Measurements from ENCODE around the gene CCL25. TPM values are rescaled to one million over a fixed set of nuclear protein-coding genes. Genes with fewer than 3 reads are reported as not detected.

Gene CCL25
- polyA plus RNA-seq, 1 donor, result 1,345 TPM

- no peak for DNase-seq
- no CpG with 5 or more reads among the region's 7 CpGs for WGBS (ENCODE audit: insufficient coverage, low lambda C conversion rate)
- peaks cover 15% of the 10 kb centered on the region for H3K4me1 ChIP-seq (ENCODE audit: control insufficient read depth, insufficient read depth, low read length)
- no peak overlapping the region for H3K27ac ChIP-seq (ENCODE audit: low read length)
- H3K36me3 ChIP-seq (ENCODE audit: control insufficient read depth, insufficient read depth, low read length), result no peaks in the 10 kb centered on the region
- H3K27me3 ChIP-seq (ENCODE audit: control insufficient read depth, insufficient read depth, low read length), result no peaks in the 10 kb centered on the region
- no peak overlapping the region for H3K4me3 ChIP-seq (ENCODE audit: low read length)
- H3K9me3 ChIP-seq (ENCODE audit: control insufficient read depth, low read depth, low read length), result no peaks in the 10 kb centered on the region
Observed at GRCh38 chr19:8041531-8041931, 11.0 kb upstream of the CCL25 start.

GRCh38 chr19:8042900-8043299 is 9.7 kb upstream of the CCL25 start:
- H3K4me3 ChIP-seq (ENCODE audit: low read length), result no peak overlapping the region
- peaks cover 13% of the 10 kb centered on the region for H3K4me1 ChIP-seq (ENCODE audit: control insufficient read depth, insufficient read depth, low read length)
- H3K36me3 ChIP-seq (ENCODE audit: control insufficient read depth, insufficient read depth, low read length), result no peaks in the 10 kb centered on the region
- no peak overlapping the region for H3K27ac ChIP-seq (ENCODE audit: low read length)
- no peaks in the 10 kb centered on the region for H3K27me3 ChIP-seq (ENCODE audit: control insufficient read depth, insufficient read depth, low read length)
- no CpG with 5 or more reads among the region's 9 CpGs for WGBS (ENCODE audit: insufficient coverage, low lambda C conversion rate)
- no peak for DNase-seq
- no peaks in the 10 kb centered on the region for H3K9me3 ChIP-seq (ENCODE audit: control insufficient read depth, low read depth, low read length)

- Histone ChIP-seq H3K27me3 (ENCODE audit: control insufficient read depth, insufficient read depth, low read length) (no peaks in the 10 kb centered on the region), H3K4me1 (ENCODE audit: control insufficient read depth, insufficient read depth, low read length) (peaks cover 13% of the 10 kb centered on the region), H3K9me3 (ENCODE audit: control insufficient read depth, low read depth, low read length) (no peaks in the 10 kb centered on the region), H3K27ac (ENCODE audit: low read length) (no peak overlapping the region), H3K36me3 (ENCODE audit: control insufficient read depth, insufficient read depth, low read length) (no peaks in the 10 kb centered on the region), H3K4me3 (ENCODE audit: low read length) (no peak overlapping the region)
- 90% methylated on average over 2 of the region's 10 CpGs for WGBS (ENCODE audit: insufficient coverage, low lambda C conversion rate)
- no peak for DNase-seq
Observed at GRCh38 chr19:8044018-8044417, 8.5 kb upstream of the CCL25 start.

- WGBS (ENCODE audit: insufficient coverage, low lambda C conversion rate), result no CpG with 5 or more reads among the region's 10 CpGs
- peaks cover 15% of the 10 kb centered on the region for H3K4me1 ChIP-seq (ENCODE audit: control insufficient read depth, insufficient read depth, low read length)
- peak in 1 of 2 donors; percentile 60 for DNase-seq
- no peak overlapping the region for H3K27ac ChIP-seq (ENCODE audit: low read length)
- peaks cover 3% of the 10 kb centered on the region for H3K9me3 ChIP-seq (ENCODE audit: control insufficient read depth, low read depth, low read length)
- H3K27me3 ChIP-seq (ENCODE audit: control insufficient read depth, insufficient read depth, low read length), result no peaks in the 10 kb centered on the region
- no peaks in the 10 kb centered on the region for H3K36me3 ChIP-seq (ENCODE audit: control insufficient read depth, insufficient read depth, low read length)
- no peak overlapping the region for H3K4me3 ChIP-seq (ENCODE audit: low read length)
Observed at GRCh38 chr19:8045872-8046568, 6.5 kb upstream of the CCL25 start.

- Histone ChIP-seq H3K4me3 (ENCODE audit: low read length) (no peak overlapping the region), H3K36me3 (ENCODE audit: control insufficient read depth, insufficient read depth, low read length) (no peaks in the 10 kb centered on the region), H3K27ac (ENCODE audit: low read length) (no peak overlapping the region), H3K4me1 (ENCODE audit: control insufficient read depth, insufficient read depth, low read length) (peaks cover 13% of the 10 kb centered on the region), H3K27me3 (ENCODE audit: control insufficient read depth, insufficient read depth, low read length) (no peaks in the 10 kb centered on the region), H3K9me3 (ENCODE audit: control insufficient read depth, low read depth, low read length) (peaks cover 3% of the 10 kb centered on the region)
- no peak for DNase-seq
- 60% methylated on average over 1 of the region's 3 CpGs for WGBS (ENCODE audit: insufficient coverage, low lambda C conversion rate)
Observed at GRCh38 chr19:8046569-8047165, 5.9 kb upstream of the CCL25 start.

- Histone ChIP-seq H3K4me3 (ENCODE audit: low read length) (peak overlapping the region; percentile 82), H3K36me3 (ENCODE audit: control insufficient read depth, insufficient read depth, low read length) (no peaks in the 10 kb centered on the region), H3K27me3 (ENCODE audit: control insufficient read depth, insufficient read depth, low read length) (no peaks in the 10 kb centered on the region), H3K4me1 (ENCODE audit: control insufficient read depth, insufficient read depth, low read length) (peaks cover 37% of the 10 kb centered on the region), H3K27ac (ENCODE audit: low read length) (peak overlapping the region; percentile 78), H3K9me3 (ENCODE audit: control insufficient read depth, low read depth, low read length) (peaks cover 3% of the 10 kb centered on the region)
- no CpG with 5 or more reads among the region's 49 CpGs for WGBS (ENCODE audit: insufficient coverage, low lambda C conversion rate)
- DNase-seq, result peak; percentile 99
Observed at GRCh38 chr19:8050274-8051096, 2.1 kb upstream of the CCL25 start.

GRCh38 chr19:8054169-8054568 is 1.6 kb downstream of the CCL25 start:
- Histone ChIP-seq H3K27me3 (ENCODE audit: control insufficient read depth, insufficient read depth, low read length) (no peaks in the 10 kb centered on the region), H3K36me3 (ENCODE audit: control insufficient read depth, insufficient read depth, low read length) (peaks cover 6% of the 10 kb centered on the region), H3K27ac (ENCODE audit: low read length) (peak overlapping the region; percentile 92), H3K4me3 (ENCODE audit: low read length) (peak overlapping the region; percentile 57), H3K4me1 (ENCODE audit: control insufficient read depth, insufficient read depth, low read length) (peaks cover 33% of the 10 kb centered on the region), H3K9me3 (ENCODE audit: control insufficient read depth, low read depth, low read length) (peaks cover 3% of the 10 kb centered on the region)
- DNase-seq, result peak; percentile 71 to 90
- no CpG with 5 or more reads among the region's 9 CpGs for WGBS (ENCODE audit: insufficient coverage, low lambda C conversion rate)

- Histone ChIP-seq H3K36me3 (ENCODE audit: control insufficient read depth, insufficient read depth, low read length) (peaks cover 15% of the 10 kb centered on the region), H3K9me3 (ENCODE audit: control insufficient read depth, low read depth, low read length) (no peaks in the 10 kb centered on the region), H3K27ac (ENCODE audit: low read length) (no peak overlapping the region), H3K27me3 (ENCODE audit: control insufficient read depth, insufficient read depth, low read length) (no peaks in the 10 kb centered on the region), H3K4me1 (ENCODE audit: control insufficient read depth, insufficient read depth, low read length) (peaks cover 25% of the 10 kb centered on the region), H3K4me3 (ENCODE audit: low read length) (no peak overlapping the region)
- WGBS (ENCODE audit: insufficient coverage, low lambda C conversion rate), result 100% methylated on average over 1 of the region's 4 CpGs
- no peak for DNase-seq
Observed at GRCh38 chr19:8056533-8056932, 4.0 kb downstream of the CCL25 start.

GRCh38 chr19:8057545-8058270 is 5.1 kb downstream of the CCL25 start:
- peaks cover 14% of the 10 kb centered on the region for H3K4me1 ChIP-seq (ENCODE audit: control insufficient read depth, insufficient read depth, low read length)
- H3K4me3 ChIP-seq (ENCODE audit: low read length), result no peak overlapping the region
- peaks cover 21% of the 10 kb centered on the region for H3K36me3 ChIP-seq (ENCODE audit: control insufficient read depth, insufficient read depth, low read length)
- no CpG with 5 or more reads among the region's 7 CpGs for WGBS (ENCODE audit: insufficient coverage, low lambda C conversion rate)
- H3K9me3 ChIP-seq (ENCODE audit: control insufficient read depth, low read depth, low read length), result no peaks in the 10 kb centered on the region
- H3K27ac ChIP-seq (ENCODE audit: low read length), result no peak overlapping the region
- DNase-seq, result no peak
- no peaks in the 10 kb centered on the region for H3K27me3 ChIP-seq (ENCODE audit: control insufficient read depth, insufficient read depth, low read length)
